Measurements from ENCODE around the gene MAX.

DNA sequence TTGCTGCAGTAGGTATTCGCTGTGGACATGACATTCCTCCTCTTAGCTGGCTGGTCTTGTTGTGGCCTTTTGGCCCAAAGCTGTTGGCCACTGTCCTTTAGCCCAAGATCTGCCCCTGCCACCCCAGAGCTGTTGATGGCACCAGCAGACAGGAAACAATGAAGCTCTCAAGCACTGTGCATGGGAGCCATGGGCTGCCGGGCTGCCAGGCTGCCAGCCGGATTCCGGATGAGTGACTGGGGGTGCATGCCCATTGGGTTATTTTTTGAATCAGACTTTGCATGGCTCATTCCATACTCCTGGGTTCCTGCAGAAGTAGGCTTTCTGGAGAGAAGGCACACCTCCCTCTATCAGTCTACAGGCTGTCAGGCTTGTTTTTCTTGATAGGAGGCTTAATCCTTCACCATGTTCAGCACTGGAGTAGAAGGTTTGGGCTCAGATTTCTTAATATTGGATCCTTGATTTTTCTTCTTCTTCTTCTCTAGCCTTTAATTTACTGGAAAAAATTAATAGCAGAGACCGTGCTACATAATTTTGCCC is 32.4 kb downstream of the MAX start:
- TF ChIP-seq, protein P1, sequence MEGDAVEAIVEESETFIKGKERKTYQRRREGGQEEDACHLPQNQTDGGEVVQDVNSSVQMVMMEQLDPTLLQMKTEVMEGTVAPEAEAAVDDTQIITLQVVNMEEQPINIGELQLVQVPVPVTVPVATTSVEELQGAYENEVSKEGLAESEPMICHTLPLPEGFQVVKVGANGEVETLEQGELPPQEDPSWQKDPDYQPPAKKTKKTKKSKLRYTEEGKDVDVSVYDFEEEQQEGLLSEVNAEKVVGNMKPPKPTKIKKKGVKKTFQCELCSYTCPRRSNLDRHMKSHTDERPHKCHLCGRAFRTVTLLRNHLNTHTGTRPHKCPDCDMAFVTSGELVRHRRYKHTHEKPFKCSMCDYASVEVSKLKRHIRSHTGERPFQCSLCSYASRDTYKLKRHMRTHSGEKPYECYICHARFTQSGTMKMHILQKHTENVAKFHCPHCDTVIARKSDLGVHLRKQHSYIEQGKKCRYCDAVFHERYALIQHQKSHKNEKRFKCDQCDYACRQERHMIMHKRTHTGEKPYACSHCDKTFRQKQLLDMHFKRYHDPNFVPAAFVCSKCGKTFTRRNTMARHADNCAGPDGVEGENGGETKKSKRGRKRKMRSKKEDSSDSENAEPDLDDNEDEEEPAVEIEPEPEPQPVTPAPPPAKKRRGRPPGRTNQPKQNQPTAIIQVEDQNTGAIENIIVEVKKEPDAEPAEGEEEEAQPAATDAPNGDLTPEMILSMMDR (IDR thresholded peaks at IDR 0.05): no peak
- no peak for TF ChIP-seq POLR2A (IDR thresholded peaks at IDR 0.05)
- no peak for TF ChIP-seq POLR2AphosphoS5 (IDR thresholded peaks at IDR 0.05)
